ENCODE measurements around the gene SSBP4. TPM values are rescaled to one million over a fixed set of nuclear protein-coding genes. Genes with fewer than 3 reads are reported as not detected.
A peak's percentile ranks its signal among the peaks of the same experiment; 100 is the strongest.

SSBP4 gene
- total and polyA plus RNA-seq, 2 donors (not counting 3 experiments of a cell fraction or from before 2014, with no cell fraction given), result 89.6 to 151 TPM

- Histone ChIP-seq H2AFZ (ENCODE audit: low read depth, low read length) (no peak overlapping the region), H3K36me3 (ENCODE audit: control insufficient read depth in 2 of 2, extremely low read depth in 1 of 2, insufficient read depth in 2 of 2, low read length in 2 of 2) (peaks cover 6 to 41% of the 10 kb centered on the region in 2 experiments), H3K9ac (replicated peaks; ENCODE audit: extremely low read depth, insufficient read depth, low read length) (no peak overlapping the region), H3K79me2 (ENCODE audit: control insufficient read depth, insufficient read depth, low read length) (no peaks in the 10 kb centered on the region), H3K9me1 (replicated peaks; ENCODE audit: control insufficient read depth, extremely low read depth, insufficient read depth, low read length) (no peaks in the 10 kb centered on the region), H3K4me2 (ENCODE audit: insufficient read depth, low read length) (no peak overlapping the region), H3K27ac (ENCODE audit: insufficient read depth, low read depth, low read length) (no peak overlapping the region), H3K4me1 (ENCODE audit: control insufficient read depth, extremely low read depth, insufficient read depth, low read length) (no peaks in the 10 kb centered on the region), H3K4me3 (replicated peaks in 1 of 3; ENCODE audit: insufficient read depth in 1 of 3, low read depth in 1 of 3, low read length in 3 of 3) (no peak overlapping the region), H4K20me1 (replicated peaks; ENCODE audit: control insufficient read depth, extremely low read depth, insufficient read depth, low read length) (no peaks in the 10 kb centered on the region), H3K9me3 (replicated peaks; ENCODE audit: control insufficient read depth, insufficient read depth, low read length) (no peaks in the 10 kb centered on the region), H3K27me3 (ENCODE audit: control insufficient read depth in 2 of 2, insufficient read depth in 2 of 2, low read length in 2 of 2) (no peaks in the 10 kb centered on the region)
- dilution Hi-C loops (cut with MboI; ENCODE audit: extremely low pct_ligation_motif_present, low sequenced_read_pairs), result no loop called here
- CTCF ChIA-PET, result interaction anchor here (0.7 to 6.8 kb wide), 5 partner anchors 9 to 394 kb away, joined by 3 to 127 read pairs (median 3); no protein-coding TSS in a partner anchor
- POLR2A ChIA-PET, result no interaction called here
- BruUV-seq (replicated peaks), result no TSS peak
- FAIRE-seq (peak; percentile 60), DNase-seq (ENCODE audit: low read depth, low spot score) (no peak)
- intact Hi-C loops (cut with micrococcal nuclease), result loop anchor here (5.0 to 10.0 kb wide), 2 partner anchors 224 to 461 kb away; partner anchors contain the start of genes COPE and DDX49
- TF ChIP-seq CTCF (IDR thresholded peaks at IDR 0.05; ENCODE audit: extremely low read depth in 1 of 2, insufficient read depth in 1 of 2, low read depth in 1 of 2, low read length in 2 of 2) (no peak), POLR2AphosphoS5 (IDR thresholded peaks at IDR 0.05; ENCODE audit: insufficient read depth, low read depth, low read length) (no peak), EZH2 (IDR thresholded peaks at IDR 0.05; ENCODE audit: borderline replicate concordance, low read depth, low read length, severe bottlenecking) (no peak)
These were observed 34.2 kb downstream of the SSBP4 start for GRCh38 chr19:18453269-18454024.

GRCh38 chr19:18456279-18456678 is 37.1 kb downstream of the SSBP4 start:
- Histone ChIP-seq H3K4me2 (ENCODE audit: insufficient read depth, low read length) (no peak overlapping the region), H3K9ac (replicated peaks; ENCODE audit: extremely low read depth, insufficient read depth, low read length) (no peak overlapping the region), H3K4me1 (ENCODE audit: control insufficient read depth, extremely low read depth, insufficient read depth, low read length) (peaks cover 10% of the 10 kb centered on the region), H3K9me1 (replicated peaks; ENCODE audit: control insufficient read depth, extremely low read depth, insufficient read depth, low read length) (no peaks in the 10 kb centered on the region), H3K9me3 (replicated peaks; ENCODE audit: control insufficient read depth, insufficient read depth, low read length) (no peaks in the 10 kb centered on the region), H4K20me1 (replicated peaks; ENCODE audit: control insufficient read depth, extremely low read depth, insufficient read depth, low read length) (no peaks in the 10 kb centered on the region), H2AFZ (ENCODE audit: low read depth, low read length) (no peak overlapping the region), H3K4me3 (replicated peaks in 1 of 3; ENCODE audit: insufficient read depth in 1 of 3, low read depth in 1 of 3, low read length in 3 of 3) (no peak overlapping the region), H3K79me2 (ENCODE audit: control insufficient read depth, insufficient read depth, low read length) (no peaks in the 10 kb centered on the region), H3K36me3 (ENCODE audit: control insufficient read depth in 2 of 2, extremely low read depth in 1 of 2, insufficient read depth in 2 of 2, low read length in 2 of 2) (peaks cover 2 to 24% of the 10 kb centered on the region in 2 experiments), H3K27ac (ENCODE audit: insufficient read depth, low read depth, low read length) (no peak overlapping the region), H3K27me3 (ENCODE audit: control insufficient read depth in 2 of 2, insufficient read depth in 2 of 2, low read length in 2 of 2) (no peaks in the 10 kb centered on the region)
- FAIRE-seq, result no peak
- intact Hi-C loops (cut with micrococcal nuclease) (loop anchor here (10.0 kb wide), 1 partner anchor 459 kb away; the partner anchor contains the start of genes COPE and DDX49), dilution Hi-C loops (cut with MboI; ENCODE audit: extremely low pct_ligation_motif_present, low sequenced_read_pairs) (no loop called here)
- no TSS peak for BruUV-seq (replicated peaks)
- TF ChIP-seq POLR2A (IDR thresholded peaks at IDR 0.05; ENCODE audit: low read depth, low read length), result no peak
- ChIA-PET POLR2A (no interaction called here), CTCF (interaction anchor here (1.2 kb wide), 1 partner anchor 14 kb away, joined by 4 read pairs; no protein-coding TSS in a partner anchor)
- DNase-seq (ENCODE audit: low read depth, low spot score), result no peak
